ENCODE data around the gene C17orf58. TPM values are rescaled to one million over a fixed set of nuclear protein-coding genes. Genes with fewer than 3 reads are reported as not detected.
"Not testable (repeated sequence)": the region's sequence is repeated elsewhere in the genome, so short reads cannot be mapped to it uniquely, and the experiment has no call there.

The C17orf58 gene
- total and polyA plus RNA-seq, 2 of the 8 experiments (the other 6 are each of a cell fraction or from before 2014, with no cell fraction given), result 22.6 to 24.1 TPM

GRCh38 chr17:67962156-67962555 lies 34.1 kb downstream of the C17orf58 start:
- H3K4me3 ChIP-seq (ENCODE audit: extremely low read depth in 1 of 4, insufficient read depth in 2 of 4, low read depth in 3 of 4, low read length in 4 of 4); H3K23me2 ChIP-seq (ENCODE audit: low read depth, low read length); H3K9me3 ChIP-seq (ENCODE audit: insufficient read depth in 2 of 2, low read depth in 1 of 2, low read length in 1 of 2); FAIRE-seq; H3K79me1 ChIP-seq (ENCODE audit: low read depth, low read length); H3K23ac ChIP-seq (ENCODE audit: insufficient read length); H3K27me3 ChIP-seq (replicated peaks in 1 of 4; ENCODE audit: control insufficient read depth in 3 of 4, extremely low read depth in 1 of 4, insufficient read depth in 3 of 4, low read length in 3 of 4); H4K8ac ChIP-seq (ENCODE audit: extremely low read depth, insufficient read depth, low read length); H3K18ac ChIP-seq (ENCODE audit: extremely low read depth, low read length); H3K56ac ChIP-seq (replicated peaks; ENCODE audit: insufficient read length, low read depth, low read length); H2BK15ac ChIP-seq (ENCODE audit: low read length); H2BK20ac ChIP-seq (ENCODE audit: low read length); H4K5ac ChIP-seq (ENCODE audit: insufficient read length, low read depth, low read length); H2BK5ac ChIP-seq (ENCODE audit: low read depth, low read length); H3K9ac ChIP-seq (replicated peaks in 1 of 4; ENCODE audit: extremely low read depth in 1 of 4, low read depth in 3 of 4, low read length in 3 of 4); H3K27ac ChIP-seq (ENCODE audit: low read depth, low read length); H3K79me2 ChIP-seq (ENCODE audit: control insufficient read depth in 1 of 2, insufficient read depth in 2 of 2, low read length in 2 of 2); H3K14ac ChIP-seq (ENCODE audit: insufficient read length); H2BK12ac ChIP-seq (ENCODE audit: low read depth, low read length); H4K20me1 ChIP-seq (replicated peaks in 1 of 2; ENCODE audit: control insufficient read depth in 1 of 2, insufficient read depth in 2 of 2, low read length in 2 of 2); H2AFZ ChIP-seq (ENCODE audit: low read length); H3K4me2 ChIP-seq (ENCODE audit: insufficient read depth in 1 of 2, low read depth in 2 of 2, low read length in 2 of 2); H2BK120ac ChIP-seq (replicated peaks; ENCODE audit: low read depth, low read length); H3K4ac ChIP-seq (replicated peaks; ENCODE audit: insufficient read length, low read depth, low read length); H3K4me1 ChIP-seq (replicated peaks in 1 of 4; ENCODE audit: control insufficient read depth in 3 of 4, insufficient read depth in 4 of 4, low read length in 3 of 4); H4K91ac ChIP-seq (replicated peaks; ENCODE audit: insufficient read length, low read length); DNase-seq (ENCODE audit: low read depth in 1 of 2, low spot score in 2 of 2); H2AK5ac ChIP-seq (ENCODE audit: low read depth, low read length): not testable (repeated sequence)
- ChIA-PET CTCF (ENCODE audit: partially characterized antibody) (interaction anchor here (0.6 to 3.3 kb wide), 4 partner anchors 13 to 93 kb away, joined by 4 to 12 read pairs (median 4); no protein-coding TSS in a partner anchor), POLR2A (ENCODE audit: partially characterized antibody) (interaction anchor here (1.0 kb wide), 1 partner anchor 20 kb away, joined by 3 read pairs; no protein-coding TSS in a partner anchor)
- 95% methylated on average over 2 of the region's 2 CpGs; no CpG with 5 or more reads in 1 of the 2 experiments for WGBS, 2 experiments (ENCODE audit: extremely low coverage in 1 of 2, insufficient coverage in 1 of 2, insufficient read length in 1 of 2, insufficient replicate concordance in 2 of 2, low coverage in 1 of 2, low lambda C conversion rate in 2 of 2, missing lambda C conversion rate in 1 of 2)
- peaks cover 8 to 57% (median 27%) of the 10 kb centered on the region in 4 experiments for H3K36me3 ChIP-seq (ENCODE audit: control insufficient read depth in 2 of 4, insufficient read depth in 4 of 4, low read length in 3 of 4)

DNA sequence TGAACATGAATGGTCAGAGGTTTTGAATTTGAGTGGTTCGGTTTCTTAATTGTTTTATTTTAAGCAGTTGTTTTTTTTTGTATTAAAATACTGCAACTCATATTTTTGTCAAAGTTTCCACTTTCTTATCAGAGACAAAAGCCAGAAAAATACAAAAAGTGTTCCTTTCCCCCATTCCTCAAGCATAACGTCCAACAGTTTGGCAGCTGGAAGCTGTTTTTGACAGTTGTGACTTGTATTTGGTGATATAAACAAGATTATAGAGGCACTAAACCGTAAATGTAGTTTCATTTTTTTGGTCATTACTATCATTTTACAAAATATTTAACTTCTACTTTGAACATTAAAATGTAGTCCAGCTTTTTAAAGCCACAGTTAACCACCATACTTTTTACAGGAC lies 36.0 kb downstream of the C17orf58 start:
- H4K91ac ChIP-seq (replicated peaks; ENCODE audit: insufficient read length, low read length); H4K20me1 ChIP-seq (replicated peaks in 1 of 2; ENCODE audit: control insufficient read depth in 1 of 2, insufficient read depth in 2 of 2, low read length in 2 of 2); H3K9me3 ChIP-seq (ENCODE audit: insufficient read depth in 2 of 2, low read depth in 1 of 2, low read length in 1 of 2); H3K9ac ChIP-seq (replicated peaks in 1 of 4; ENCODE audit: extremely low read depth in 1 of 4, low read depth in 3 of 4, low read length in 3 of 4); H2BK5ac ChIP-seq (ENCODE audit: low read depth, low read length); H3K56ac ChIP-seq (replicated peaks; ENCODE audit: insufficient read length, low read depth, low read length); H2BK20ac ChIP-seq (ENCODE audit: low read length); H2BK120ac ChIP-seq (replicated peaks; ENCODE audit: low read depth, low read length); H3K4me3 ChIP-seq (ENCODE audit: extremely low read depth in 1 of 4, insufficient read depth in 2 of 4, low read depth in 3 of 4, low read length in 4 of 4); FAIRE-seq; DNase-seq (ENCODE audit: low read depth in 1 of 2, low spot score in 2 of 2); H3K27me3 ChIP-seq (replicated peaks in 1 of 4; ENCODE audit: control insufficient read depth in 3 of 4, extremely low read depth in 1 of 4, insufficient read depth in 3 of 4, low read length in 3 of 4); H3K23ac ChIP-seq (ENCODE audit: insufficient read length); H2BK12ac ChIP-seq (ENCODE audit: low read depth, low read length); H3K4ac ChIP-seq (replicated peaks; ENCODE audit: insufficient read length, low read depth, low read length); H3K4me2 ChIP-seq (ENCODE audit: insufficient read depth in 1 of 2, low read depth in 2 of 2, low read length in 2 of 2); H4K5ac ChIP-seq (ENCODE audit: insufficient read length, low read depth, low read length); H3K18ac ChIP-seq (ENCODE audit: extremely low read depth, low read length); H2AK5ac ChIP-seq (ENCODE audit: low read depth, low read length); H3K79me1 ChIP-seq (ENCODE audit: low read depth, low read length); H3K23me2 ChIP-seq (ENCODE audit: low read depth, low read length); H4K8ac ChIP-seq (ENCODE audit: extremely low read depth, insufficient read depth, low read length); H3K27ac ChIP-seq (ENCODE audit: low read depth, low read length); H3K79me2 ChIP-seq (ENCODE audit: control insufficient read depth in 1 of 2, insufficient read depth in 2 of 2, low read length in 2 of 2); H3K4me1 ChIP-seq (replicated peaks in 1 of 4; ENCODE audit: control insufficient read depth in 3 of 4, insufficient read depth in 4 of 4, low read length in 3 of 4); H2AFZ ChIP-seq (ENCODE audit: low read length); H2BK15ac ChIP-seq (ENCODE audit: low read length); H3K14ac ChIP-seq (ENCODE audit: insufficient read length): not testable (repeated sequence)
- ChIA-PET CTCF (ENCODE audit: partially characterized antibody) (interaction anchor here (1.2 to 2.7 kb wide), 7 partner anchors 10 to 86 kb away, joined by 4 to 11 read pairs (median 6); no protein-coding TSS in a partner anchor), POLR2A (ENCODE audit: partially characterized antibody) (interaction anchor here (0.6 to 2.8 kb wide), 7 partner anchors 9 to 77 kb away, joined by 3 to 13 read pairs (median 3); partner anchors contain the start of gene KPNA2)
- 86% methylated on average over 3 of the region's 3 CpGs; no CpG with 5 or more reads in 1 of the 2 experiments for WGBS, 2 experiments (ENCODE audit: extremely low coverage in 1 of 2, insufficient coverage in 1 of 2, insufficient read length in 1 of 2, insufficient replicate concordance in 2 of 2, low coverage in 1 of 2, low lambda C conversion rate in 2 of 2, missing lambda C conversion rate in 1 of 2)
- H3K36me3 ChIP-seq (ENCODE audit: control insufficient read depth in 2 of 4, insufficient read depth in 4 of 4, low read length in 3 of 4), result peaks cover 3 to 49% (median 16%) of the 10 kb centered on the region in 4 experiments; a peak in 7 of 8 replicates

Data from H1 (cell line).